ENCODE data around the gene SPINK13.

- no peak for TF ChIP-seq POLR2A (IDR thresholded peaks at IDR 0.05)
- TF ChIP-seq, protein P1, sequence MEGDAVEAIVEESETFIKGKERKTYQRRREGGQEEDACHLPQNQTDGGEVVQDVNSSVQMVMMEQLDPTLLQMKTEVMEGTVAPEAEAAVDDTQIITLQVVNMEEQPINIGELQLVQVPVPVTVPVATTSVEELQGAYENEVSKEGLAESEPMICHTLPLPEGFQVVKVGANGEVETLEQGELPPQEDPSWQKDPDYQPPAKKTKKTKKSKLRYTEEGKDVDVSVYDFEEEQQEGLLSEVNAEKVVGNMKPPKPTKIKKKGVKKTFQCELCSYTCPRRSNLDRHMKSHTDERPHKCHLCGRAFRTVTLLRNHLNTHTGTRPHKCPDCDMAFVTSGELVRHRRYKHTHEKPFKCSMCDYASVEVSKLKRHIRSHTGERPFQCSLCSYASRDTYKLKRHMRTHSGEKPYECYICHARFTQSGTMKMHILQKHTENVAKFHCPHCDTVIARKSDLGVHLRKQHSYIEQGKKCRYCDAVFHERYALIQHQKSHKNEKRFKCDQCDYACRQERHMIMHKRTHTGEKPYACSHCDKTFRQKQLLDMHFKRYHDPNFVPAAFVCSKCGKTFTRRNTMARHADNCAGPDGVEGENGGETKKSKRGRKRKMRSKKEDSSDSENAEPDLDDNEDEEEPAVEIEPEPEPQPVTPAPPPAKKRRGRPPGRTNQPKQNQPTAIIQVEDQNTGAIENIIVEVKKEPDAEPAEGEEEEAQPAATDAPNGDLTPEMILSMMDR (IDR thresholded peaks at IDR 0.05 in 8 of 11, conservative IDR thresholded peaks at IDR 0.05 in 3 of 11): no peak
Measured at GRCh38 chr5:148267962-148268361, 632 bp upstream of the SPINK13 start.

Measured in spleen (tissue), 7 donors.